Effector memory CD8-positive, alpha-beta T cell (primary cell): ENCODE data around the gene HES7.
A peak's percentile ranks its signal among the peaks of the same experiment; 100 is the strongest.

Experiments
- ATAC-seq: fragments of 150-1000 bp; cut with Tn5 transposase; replicated peaks from 2 replicates; pipeline ENCODE4 v1.10.0; 2021; ENCODE audit warnings: mild to moderate bottlenecking, moderate library complexity
- DNase-seq, 3 experiments: peaks; one replicate each; pipeline ENCODE4 v3.0.0; 2021
- H3K27ac Mint-ChIP-seq, 2 donors: one replicate each; pipeline ENCODE4 v1.8.0; 2022; ENCODE audit warnings: mild to moderate bottlenecking in 2 of 2, mixed read lengths in 2 of 2, moderate library complexity in 2 of 2
- H3K27me3 Mint-ChIP-seq, 2 donors: one replicate each; pipeline ENCODE4 v1.8.0; 2022; ENCODE audit warnings: mixed read lengths in 2 of 2
- H3K36me3 Mint-ChIP-seq: one replicate; pipeline ENCODE4 v1.8.0; 2022; ENCODE audit warnings: mild to moderate bottlenecking, moderate library complexity, mixed read lengths; ENCODE audit not compliant: insufficient read depth
- H3K4me1 Mint-ChIP-seq, 2 donors: one replicate each; pipeline ENCODE4 v1.8.0; 2022; ENCODE audit warnings: low read depth in 2 of 2, mixed read lengths in 2 of 2
- H3K4me3 Mint-ChIP-seq, 2 donors: one replicate each; pipeline ENCODE4 v1.8.0; 2022; ENCODE audit warnings: mild to moderate bottlenecking in 2 of 2, mixed read lengths in 2 of 2, moderate library complexity in 2 of 2
- H3K9me3 Mint-ChIP-seq, 2 donors: one replicate each; pipeline ENCODE4 v1.8.0; 2022; ENCODE audit warnings: mixed read lengths in 2 of 2

HES7 gene

GRCh38 chr17:8151641-8152111 lies 27.8 kb upstream of the HES7 start:
- Mint-ChIP-seq H3K9me3 (no peaks in the 10 kb centered on the region), H3K36me3 (no peaks in the 10 kb centered on the region), H3K27ac (no peak overlapping the region), H3K4me3 (no peak overlapping the region), H3K27me3 (no peaks in the 10 kb centered on the region), H3K4me1 (peaks cover 17 to 53% of the 10 kb centered on the region in 2 donors)
- peak in 2 of 3 experiments; percentile 39 to 60 for DNase-seq
- ATAC-seq = no peak

GRCh38 chr17:8151120-8151640 lies 27.3 kb upstream of the HES7 start:
- no peak overlapping the region for H3K27ac Mint-ChIP-seq
- DNase-seq = peak; percentile 90 to 93 (median 92)
- ATAC-seq = peak; percentile 49
- H3K36me3 Mint-ChIP-seq = no peaks in the 10 kb centered on the region
- H3K4me1 Mint-ChIP-seq = peaks cover 19 to 54% of the 10 kb centered on the region in 2 donors
- no peaks in the 10 kb centered on the region for H3K9me3 Mint-ChIP-seq
- H3K27me3 Mint-ChIP-seq = no peaks in the 10 kb centered on the region
- no peak overlapping the region for H3K4me3 Mint-ChIP-seq

- Mint-ChIP-seq H3K36me3 (no peaks in the 10 kb centered on the region), H3K27ac (no peak overlapping the region), H3K9me3 (no peaks in the 10 kb centered on the region), H3K4me1 (peaks cover 19 to 57% of the 10 kb centered on the region in 2 donors), H3K27me3 (no peaks in the 10 kb centered on the region), H3K4me3 (no peak overlapping the region)
- ATAC-seq = no peak
- peak in 1 of 3 experiments; percentile 12 for DNase-seq
Measured at GRCh38 chr17:8150194-8151119, 26.6 kb upstream of the HES7 start.

- no peak overlapping the region for H3K4me3 Mint-ChIP-seq
- H3K36me3 Mint-ChIP-seq = no peaks in the 10 kb centered on the region
- H3K4me1 Mint-ChIP-seq = peaks cover 19 to 57% of the 10 kb centered on the region in 2 donors
- no peak overlapping the region for H3K27ac Mint-ChIP-seq
- no peaks in the 10 kb centered on the region for H3K27me3 Mint-ChIP-seq
- H3K9me3 Mint-ChIP-seq = no peaks in the 10 kb centered on the region
- DNase-seq (no peak), ATAC-seq (no peak)
Measured at GRCh38 chr17:8149419-8150193, 25.7 kb upstream of the HES7 start.

- peak in 1 of 3 experiments; percentile 8 for DNase-seq
Measured at GRCh38 chr17:8148560-8148959, 24.7 kb upstream of the HES7 start.

GRCh38 chr17:8147805-8148404 lies 24.0 kb upstream of the HES7 start:
- Mint-ChIP-seq H3K9me3 (no peaks in the 10 kb centered on the region), H3K36me3 (no peaks in the 10 kb centered on the region), H3K27ac (peak overlapping the region in 1 of 2 donors; percentile 79), H3K4me1 (peaks cover 19 to 52% of the 10 kb centered on the region in 2 donors), H3K27me3 (no peaks in the 10 kb centered on the region), H3K4me3 (peak overlapping the region in 1 of 2 donors; percentile 74)
- DNase-seq (no peak), ATAC-seq (no peak)

More at GRCh38 chr17:8148560-8148959, 24.7 kb upstream of the HES7 start:
- peaks cover 19 to 59% of the 10 kb centered on the region in 2 donors for H3K4me1 Mint-ChIP-seq
- no peaks in the 10 kb centered on the region for H3K27me3 Mint-ChIP-seq
- H3K27ac Mint-ChIP-seq = no peak overlapping the region
- H3K4me3 Mint-ChIP-seq = peak overlapping the region in 1 of 2 donors; percentile 58
- no peaks in the 10 kb centered on the region for H3K9me3 Mint-ChIP-seq
- ATAC-seq = no peak
- H3K36me3 Mint-ChIP-seq = no peaks in the 10 kb centered on the region

- peak overlapping the region in 1 of 2 donors; percentile 84 for H3K27ac Mint-ChIP-seq
Measured at GRCh38 chr17:8147141-8147804, 23.4 kb upstream of the HES7 start.

GRCh38 chr17:8146381-8147140 lies 22.7 kb upstream of the HES7 start:
- Mint-ChIP-seq H3K4me1 (peaks cover 14 to 42% of the 10 kb centered on the region in 2 donors), H3K9me3 (no peaks in the 10 kb centered on the region), H3K4me3 (peak overlapping the region in 1 of 2 donors; percentile 74), H3K27ac (peak overlapping the region in 1 of 2 donors; percentile 84), H3K27me3 (no peaks in the 10 kb centered on the region), H3K36me3 (no peaks in the 10 kb centered on the region)
- ATAC-seq (no peak), DNase-seq (peak in 1 of 3 experiments; percentile 9)

More at GRCh38 chr17:8147141-8147804, 23.4 kb upstream of the HES7 start:
- Mint-ChIP-seq H3K9me3 (no peaks in the 10 kb centered on the region), H3K36me3 (no peaks in the 10 kb centered on the region), H3K27me3 (no peaks in the 10 kb centered on the region), H3K4me1 (peaks cover 19 to 46% of the 10 kb centered on the region in 2 donors), H3K4me3 (peak overlapping the region in 1 of 2 donors; percentile 74)
- DNase-seq = no peak
- ATAC-seq = no peak

GRCh38 chr17:8145811-8146210 lies 21.9 kb upstream of the HES7 start:
- peak in 1 of 3 experiments; percentile 6 for DNase-seq
- Mint-ChIP-seq H3K27me3 (no peaks in the 10 kb centered on the region), H3K4me3 (peak overlapping the region in 1 of 2 donors; percentile 74), H3K27ac (peak overlapping the region in 1 of 2 donors; percentile 84), H3K36me3 (no peaks in the 10 kb centered on the region), H3K9me3 (no peaks in the 10 kb centered on the region), H3K4me1 (peaks cover 10 to 35% of the 10 kb centered on the region in 2 donors)
- no peak for ATAC-seq

- Mint-ChIP-seq H3K4me1 (peaks cover 6 to 28% of the 10 kb centered on the region in 2 donors), H3K9me3 (no peaks in the 10 kb centered on the region)
- peak; percentile 6 for ATAC-seq
Measured at GRCh38 chr17:8144401-8145231, 20.7 kb upstream of the HES7 start.

More at GRCh38 chr17:8144401-8145231, 20.7 kb upstream of the HES7 start:
- DNase-seq = peak in 2 of 3 experiments; percentile 16 to 23
- H3K36me3 Mint-ChIP-seq = no peaks in the 10 kb centered on the region
- peak overlapping the region in 1 of 2 donors; percentile 74 for H3K4me3 Mint-ChIP-seq
- H3K27ac Mint-ChIP-seq = peak overlapping the region in 1 of 2 donors; percentile 80
- no peaks in the 10 kb centered on the region for H3K27me3 Mint-ChIP-seq
